CD4-positive, alpha-beta T cell (primary cell): ENCODE results near the gene RTL5. TPM values are rescaled to one million over a fixed set of nuclear protein-coding genes. Genes with fewer than 3 reads are reported as not detected.

Experiments
- ATAC-seq: fragments of 200-7000 bp; cut with Tn5 transposase; one replicate; pipeline ENCODE4 v1.10.0; 2022; ENCODE audit warnings: mild to moderate bottlenecking; ENCODE audit not compliant: poor library complexity
- CTCF ChIA-PET: fragments of 350-600 bp; sonication (Branson Sonifier 250); formaldehyde crosslinking; loops from one replicate; lab custom pipeline; 2021; ENCODE audit warnings: antibody characterized with exemption, inconsistent platforms; lab: Charles Lee
- POLR2A ChIA-PET: fragments of 350-600 bp; sonication (Branson Sonifier 250); formaldehyde crosslinking; loops from one replicate; lab custom pipeline; 2021; ENCODE audit warnings: antibody characterized with exemption, inconsistent platforms; lab: Charles Lee
- DNase-seq, 14 experiments: peaks; one replicate each; pipeline ENCODE4 v3.0.0-alpha.2; 2013 to 2020; ENCODE audit warnings: mixed read lengths in 2 of 14
- H3K27ac ChIP-seq, 2 donors: one replicate each; pipeline versions ENCODE4 v1.5.1 to v1.7.0; 2013; ENCODE audit warnings: low read length in 2 of 2, low read depth in 1 of 2, mild to moderate bottlenecking in 1 of 2
- H3K27me3 ChIP-seq, 2 experiments: 1 replicate in 1 of 2; 2 replicates in 1 of 2; pipeline versions ENCODE4 v1.6.1 to v1.7.0; 2013; ENCODE audit warnings: low read length in 2 of 2, control low read depth in 1 of 2, mild to moderate bottlenecking in 1 of 2, moderate library complexity in 1 of 2; ENCODE audit not compliant: insufficient read depth in 2 of 2, control insufficient read depth in 1 of 2
- H3K36me3 ChIP-seq: one replicate; pipeline ENCODE4 v1.6.1; 2013; ENCODE audit warnings: low read length, control low read depth; ENCODE audit not compliant: insufficient read depth
- H3K4me1 ChIP-seq: one replicate; pipeline ENCODE4 v1.6.1; 2013; ENCODE audit warnings: low read length, control low read depth; ENCODE audit not compliant: insufficient read depth
- H3K4me3 ChIP-seq: one replicate; pipeline ENCODE4 v1.5.1; 2013; ENCODE audit warnings: mild to moderate bottlenecking, low read length, moderate library complexity
- H3K9me3 ChIP-seq, 2 experiments: 1 replicate in 1 of 2; 2 replicates in 1 of 2; pipeline versions ENCODE4 v1.6.1 to v1.7.0; 2013; ENCODE audit warnings: low read length in 2 of 2, mild to moderate bottlenecking in 2 of 2, control low read depth in 1 of 2, moderate library complexity in 1 of 2; ENCODE audit not compliant: control insufficient read depth in 1 of 2, insufficient read depth in 1 of 2
- H3K27ac Mint-ChIP-seq: one replicate; pipeline ENCODE4 v1.8.0; 2020; ENCODE audit warnings: mixed read lengths
- H3K27me3 Mint-ChIP-seq: one replicate; pipeline ENCODE4 v1.8.0; 2021; ENCODE audit warnings: mixed read lengths
- H3K36me3 Mint-ChIP-seq: one replicate; pipeline ENCODE4 v1.8.0; 2021; ENCODE audit warnings: low read depth, mixed read lengths
- H3K4me1 Mint-ChIP-seq: one replicate; pipeline ENCODE4 v1.8.0; 2021; ENCODE audit warnings: low read depth, mixed read lengths
- H3K4me3 Mint-ChIP-seq: one replicate; pipeline ENCODE4 v1.8.0; 2020; ENCODE audit warnings: mild to moderate bottlenecking, mixed read lengths
- H3K9me3 Mint-ChIP-seq: one replicate; pipeline ENCODE4 v1.8.0; 2020; ENCODE audit warnings: mixed read lengths
- intact Hi-C, 2 experiments: fragments of 100-400 bp; cut with DNase I in 1 of 2; cut with micrococcal nuclease in 1 of 2; formaldehyde crosslinking; loops; one replicate each; pipeline versions ENCODE4 v1.15.1 to v1.9.0; 2023 to 2025; cut with DNase I, micrococcal nuclease
- total RNA-seq, 174 experiments: library from RNA in 2 of 174; stranded (reverse) in 2 of 174; gene quantifications; one replicate each; pipeline ENCODE4 v1.2.3 and lab custom pipeline; 2021 to 2026
- TF ChIP-seq, protein P1 (sequence below): fragments of 200-600 bp; IDR thresholded peaks from one replicate; pipeline ENCODE4 v1.8.0; 2022; ENCODE audit warnings: antibody characterized with exemption, mild to moderate bottlenecking

RTL5 gene
- total RNA-seq, 2 experiments from 2014 or later: 1.1 to 1.2 TPM

DNA sequence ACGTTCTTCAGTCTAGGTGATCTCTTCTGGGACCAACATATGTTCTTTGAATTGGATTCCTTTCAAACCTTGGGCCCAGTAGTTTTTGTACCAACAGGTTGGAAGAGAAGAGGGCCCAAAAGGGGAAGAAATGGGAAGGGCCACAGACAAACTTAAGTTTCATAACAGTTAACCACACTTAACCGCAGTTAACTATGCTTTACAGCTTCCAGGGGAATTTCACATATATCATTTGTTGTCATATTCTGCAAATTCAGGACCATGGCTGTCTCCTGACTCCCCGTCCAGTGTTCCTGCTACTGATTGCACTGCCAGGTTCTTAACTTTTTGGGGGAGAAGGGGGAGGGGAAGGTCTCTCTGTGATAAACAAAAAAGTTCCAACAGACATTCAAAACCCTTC is 34.6 kb downstream of the RTL5 start:
- H3K4me1 Mint-ChIP-seq: peaks cover 39% of the 10 kb centered on the region
- peaks cover 21% of the 10 kb centered on the region for H3K27me3 Mint-ChIP-seq
- H3K27ac Mint-ChIP-seq: no peak overlapping the region

GRCh38 chrX:72095370-72095769 is 36.3 kb downstream of the RTL5 start:
- peak overlapping the region; percentile 29 to 82 for H3K27ac ChIP-seq
- no peaks in the 10 kb centered on the region for H3K9me3 ChIP-seq
- no peak overlapping the region for H3K4me3 ChIP-seq
- H3K4me1 ChIP-seq: peaks cover 32% of the 10 kb centered on the region
- Mint-ChIP-seq H3K27ac (peak overlapping the region; percentile 59), H3K4me3 (no peak overlapping the region), H3K9me3 (no peaks in the 10 kb centered on the region), H3K27me3 (peaks cover 15% of the 10 kb centered on the region), H3K36me3 (no peaks in the 10 kb centered on the region), H3K4me1 (peaks cover 21% of the 10 kb centered on the region)
- H3K36me3 ChIP-seq: no peaks in the 10 kb centered on the region
- CTCF ChIA-PET: interaction anchor here (1.4 kb wide), 1 partner anchor 31 kb away, joined by 4 read pairs; no protein-coding TSS in a partner anchor
- DNase-seq (no peak), ATAC-seq (no peak)
- H3K27me3 ChIP-seq: peaks cover 0 to 2% of the 10 kb centered on the region in 2 experiments
- TF ChIP-seq, protein P1, sequence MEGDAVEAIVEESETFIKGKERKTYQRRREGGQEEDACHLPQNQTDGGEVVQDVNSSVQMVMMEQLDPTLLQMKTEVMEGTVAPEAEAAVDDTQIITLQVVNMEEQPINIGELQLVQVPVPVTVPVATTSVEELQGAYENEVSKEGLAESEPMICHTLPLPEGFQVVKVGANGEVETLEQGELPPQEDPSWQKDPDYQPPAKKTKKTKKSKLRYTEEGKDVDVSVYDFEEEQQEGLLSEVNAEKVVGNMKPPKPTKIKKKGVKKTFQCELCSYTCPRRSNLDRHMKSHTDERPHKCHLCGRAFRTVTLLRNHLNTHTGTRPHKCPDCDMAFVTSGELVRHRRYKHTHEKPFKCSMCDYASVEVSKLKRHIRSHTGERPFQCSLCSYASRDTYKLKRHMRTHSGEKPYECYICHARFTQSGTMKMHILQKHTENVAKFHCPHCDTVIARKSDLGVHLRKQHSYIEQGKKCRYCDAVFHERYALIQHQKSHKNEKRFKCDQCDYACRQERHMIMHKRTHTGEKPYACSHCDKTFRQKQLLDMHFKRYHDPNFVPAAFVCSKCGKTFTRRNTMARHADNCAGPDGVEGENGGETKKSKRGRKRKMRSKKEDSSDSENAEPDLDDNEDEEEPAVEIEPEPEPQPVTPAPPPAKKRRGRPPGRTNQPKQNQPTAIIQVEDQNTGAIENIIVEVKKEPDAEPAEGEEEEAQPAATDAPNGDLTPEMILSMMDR: no peak
- intact Hi-C loops: no loop called here
- POLR2A ChIA-PET: interaction anchor here (1.2 kb wide), 1 partner anchor 10 kb away, joined by 5 read pairs; no protein-coding TSS in a partner anchor

More for the DNA sequence above, 34.6 kb downstream of the RTL5 start:
- no peak overlapping the region for H3K4me3 Mint-ChIP-seq
- POLR2A ChIA-PET: interaction anchor here (0.5 kb wide), 1 partner anchor 29 kb away, joined by 3 read pairs; no protein-coding TSS in a partner anchor
- no peaks in the 10 kb centered on the region for H3K36me3 ChIP-seq
- ATAC-seq: no peak
- no peaks in the 10 kb centered on the region for H3K9me3 Mint-ChIP-seq
- intact Hi-C loops: no loop called here
- no peaks in the 10 kb centered on the region for H3K9me3 ChIP-seq
- H3K36me3 Mint-ChIP-seq: no peaks in the 10 kb centered on the region
- CTCF ChIA-PET: no interaction called here
- no peak overlapping the region for H3K27ac ChIP-seq
- H3K27me3 ChIP-seq: peaks cover 0 to 2% of the 10 kb centered on the region in 2 experiments
- TF ChIP-seq, protein P1: no peak
- no peak overlapping the region for H3K4me3 ChIP-seq
- DNase-seq: peak in 2 of 14 experiments; percentile 18 to 21
- H3K4me1 ChIP-seq: peaks cover 48% of the 10 kb centered on the region

DNA sequence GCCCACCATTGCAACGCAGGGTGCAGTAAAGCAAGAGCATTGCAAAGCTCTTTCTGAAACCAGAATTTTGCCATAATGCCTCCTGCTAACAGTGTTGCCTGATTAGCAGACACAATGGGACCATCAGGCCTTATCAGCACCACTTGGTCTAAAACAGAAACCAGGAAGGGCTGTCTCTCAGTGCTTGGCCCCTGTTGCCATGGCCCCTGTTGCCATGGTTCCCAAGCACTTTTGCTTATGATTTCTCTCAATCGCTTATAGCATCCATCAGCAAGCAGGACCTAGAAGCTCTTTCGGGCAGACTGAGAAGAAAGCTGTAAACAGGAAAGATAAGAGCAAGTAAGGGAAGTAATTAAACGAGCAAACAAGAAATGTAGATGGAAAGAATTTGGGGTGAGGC is 36.8 kb downstream of the RTL5 start:
- Mint-ChIP-seq H3K27me3 (peaks cover 10% of the 10 kb centered on the region), H3K36me3 (no peaks in the 10 kb centered on the region), H3K9me3 (no peaks in the 10 kb centered on the region), H3K27ac (peak overlapping the region; percentile 59), H3K4me3 (peak overlapping the region; percentile 4), H3K4me1 (peaks cover 17% of the 10 kb centered on the region)
- Histone ChIP-seq H3K36me3 (no peaks in the 10 kb centered on the region), H3K27me3 (peaks cover 0 to 2% of the 10 kb centered on the region in 2 experiments), H3K9me3 (no peaks in the 10 kb centered on the region), H3K4me1 (peaks cover 27% of the 10 kb centered on the region), H3K4me3 (no peak overlapping the region), H3K27ac (peak overlapping the region in 1 of 2 donors; percentile 82)
- POLR2A ChIA-PET: interaction anchor here (1.2 kb wide), 1 partner anchor 11 kb away, joined by 5 read pairs; no protein-coding TSS in a partner anchor
- CTCF ChIA-PET: interaction anchor here (0.8 kb wide), 1 partner anchor 77 kb away, joined by 3 read pairs; no protein-coding TSS in a partner anchor
- ATAC-seq (peak; percentile 89), DNase-seq (peak; percentile 35 to 92 (median 56))
- TF ChIP-seq, protein P1: no peak
- intact Hi-C loops: no loop called here
